Renal cortical epithelial cell (primary cell): ENCODE measurements around the gene PARD3. TPM values are rescaled to one million over a fixed set of nuclear protein-coding genes. Genes with fewer than 3 reads are reported as not detected.

ENCODE experiments used
- DNase-seq: peaks from one replicate; pipeline ENCODE4 v3.0.0-alpha.2; 2011; ENCODE audit warnings: low read depth
- total RNA-seq: library from RNA; depleted of rRNA; stranded (reverse); fragments of >200 nt; gene quantifications from 2 replicates; pipeline ENCODE4 v1.2.3, GENCODE V29; 2014

PARD3 gene
- total RNA-seq, 1 donor from 2014 or later = 154 TPM

GRCh38 chr10:34217524-34217923 lies 597.6 kb downstream of the PARD3 start:
- peak; percentile 53 for DNase-seq

- no peak for DNase-seq
These were observed 598.6 kb downstream of the PARD3 start for GRCh38 chr10:34216348-34216945.

DNA sequence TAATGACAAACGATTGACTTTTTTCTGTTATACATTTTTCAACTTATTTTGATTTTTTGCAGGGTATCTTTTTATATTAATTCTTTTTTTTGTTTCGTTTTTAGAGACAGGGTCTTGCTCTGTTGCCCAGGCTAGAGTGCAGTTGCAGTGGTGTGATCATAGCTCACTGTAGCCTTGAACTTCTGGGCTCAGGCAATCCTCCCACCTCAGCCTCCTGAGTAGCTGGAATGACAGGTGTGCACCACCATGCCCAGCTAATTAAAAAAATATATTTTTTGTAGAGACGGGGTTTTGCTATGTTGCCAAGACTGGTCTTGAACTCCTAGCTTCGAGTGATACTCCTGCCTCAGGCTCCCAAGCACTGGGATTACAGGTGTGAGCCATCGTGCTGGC lies 601.3 kb downstream of the PARD3 start:
- no peak for DNase-seq

DNA sequence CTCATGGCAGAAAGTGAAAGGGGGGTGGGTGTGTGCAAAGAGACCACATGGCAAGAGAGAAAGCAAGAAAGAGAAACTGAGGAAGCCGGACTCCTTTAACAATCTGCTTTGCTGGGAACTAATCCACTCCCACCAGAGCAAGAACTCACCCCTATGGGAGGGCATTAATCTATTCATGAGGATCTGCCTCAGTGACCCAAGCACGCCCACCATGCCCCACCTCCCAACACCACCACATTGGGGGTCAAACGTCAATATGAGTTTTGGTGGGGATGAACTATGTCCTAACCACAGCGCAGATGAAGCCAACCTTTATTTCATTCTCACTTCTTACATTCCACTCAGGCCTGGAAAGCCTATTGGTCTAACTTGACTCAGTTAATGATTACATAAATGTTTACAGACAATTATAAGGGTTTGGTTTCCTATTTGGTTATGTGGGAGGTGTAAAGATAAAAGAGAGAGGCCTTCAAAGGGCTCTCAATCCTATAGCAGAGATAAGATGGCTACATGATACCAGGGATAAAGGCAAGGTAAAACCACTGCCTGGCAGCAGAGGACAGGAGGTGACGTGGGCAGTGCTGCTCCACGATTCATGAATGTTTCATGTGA lies 601.8 kb downstream of the PARD3 start:
- peak; percentile 50 for DNase-seq

DNA sequence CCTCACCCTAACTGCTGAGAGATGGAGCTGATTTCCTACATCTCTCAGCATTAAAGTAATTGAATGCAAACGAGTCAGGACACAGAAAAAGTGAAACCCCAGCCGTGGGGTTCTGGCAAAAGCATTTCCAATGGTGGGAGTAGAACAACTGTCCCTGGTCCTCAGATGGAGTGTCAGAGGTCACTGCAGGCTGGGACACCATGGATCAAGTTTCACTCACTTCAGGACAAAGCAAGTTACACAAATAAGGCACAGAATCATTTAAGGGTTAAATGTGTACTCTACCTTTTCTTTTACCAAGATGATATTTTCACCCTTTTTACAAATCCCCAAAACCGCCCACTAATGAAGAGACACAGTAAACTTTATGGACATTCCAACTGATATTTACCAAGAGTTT lies 607.8 kb downstream of the PARD3 start:
- no peak for DNase-seq

GRCh38 chr10:34206935-34207268 lies 608.2 kb downstream of the PARD3 start:
- no peak for DNase-seq

DNA sequence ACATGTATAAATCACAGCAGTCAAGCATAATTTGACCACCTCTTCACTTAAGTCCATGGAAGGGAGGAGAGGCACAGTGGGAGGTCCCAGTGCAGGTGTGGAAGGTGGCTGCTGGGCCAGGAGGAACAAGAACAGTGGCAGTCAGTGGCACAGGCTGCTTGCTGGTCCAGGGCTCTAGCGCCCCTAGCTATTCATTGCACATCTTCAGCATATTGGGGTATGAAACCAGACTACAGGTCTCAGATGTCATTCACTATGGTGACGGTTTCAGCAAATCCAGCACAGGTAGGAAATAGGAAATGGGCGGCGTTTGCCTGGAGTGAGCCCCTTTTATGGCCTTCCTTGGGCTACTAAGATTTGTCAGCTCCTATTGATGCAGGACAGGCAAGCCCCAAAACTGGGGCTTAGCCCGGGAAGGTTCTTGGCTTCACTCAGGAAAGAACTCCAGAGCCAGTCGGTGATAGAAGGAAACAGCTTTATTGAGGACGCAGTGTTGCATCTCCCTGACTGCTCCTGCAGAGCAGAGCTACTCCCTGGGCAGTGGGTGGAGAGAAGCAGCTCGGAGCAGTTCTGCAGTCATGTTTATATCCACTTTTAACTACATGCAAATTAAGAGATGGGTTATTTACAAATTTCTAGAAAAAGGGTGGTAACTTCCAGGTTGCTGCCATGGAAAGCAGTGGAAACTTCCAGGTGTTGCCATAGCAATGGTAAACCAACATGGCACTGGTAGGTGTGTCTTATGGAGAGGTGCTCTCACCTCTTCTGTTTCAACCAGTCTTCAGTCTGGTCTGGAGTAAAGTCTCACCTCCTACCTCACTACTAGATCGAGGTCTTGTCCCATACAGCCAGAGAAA lies 608.8 kb downstream of the PARD3 start:
- no peak for DNase-seq

DNA sequence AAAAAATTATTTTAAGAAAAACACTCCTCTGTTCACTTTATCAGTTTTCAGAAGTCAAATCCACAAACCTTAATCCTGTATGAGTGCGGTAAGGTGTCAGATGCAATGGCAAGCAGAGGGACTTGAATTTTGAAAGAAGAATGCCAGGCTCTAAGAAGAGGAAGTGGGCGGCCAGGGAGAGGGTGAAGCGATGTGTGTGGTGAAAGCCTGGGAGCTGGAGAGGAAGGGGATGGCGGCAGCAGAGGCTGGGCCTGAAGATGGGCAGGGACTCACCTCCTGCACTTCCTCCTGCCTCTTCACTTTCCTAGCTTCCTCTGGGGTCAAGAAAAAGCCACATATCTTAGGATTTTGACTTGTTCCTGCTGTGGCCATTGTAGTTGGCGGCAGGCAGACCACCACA lies 609.6 kb downstream of the PARD3 start:
- no peak for DNase-seq

GRCh38 chr10:34203966-34204630 lies 611.0 kb downstream of the PARD3 start:
- no peak for DNase-seq

GRCh38 chr10:34200355-34200901 lies 614.7 kb downstream of the PARD3 start:
- DNase-seq = no peak

DNA sequence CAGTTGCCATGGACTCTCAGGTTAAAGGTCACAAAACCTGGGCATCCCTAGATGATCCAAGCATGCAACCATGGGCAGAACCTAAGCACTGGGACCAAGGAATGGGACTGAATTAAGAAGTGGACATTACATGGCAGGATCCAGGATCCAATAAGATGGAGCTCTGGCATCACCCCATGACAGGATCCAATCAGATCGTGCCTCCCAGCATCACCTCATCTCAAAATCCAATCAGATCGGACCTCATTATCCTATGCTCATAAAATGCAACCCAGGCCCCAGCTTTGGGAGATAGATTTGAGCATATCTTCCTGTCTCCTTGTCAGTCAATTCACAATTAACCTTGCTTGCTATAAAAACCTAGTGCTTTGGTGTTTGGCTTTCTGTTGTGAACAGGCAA lies 616.1 kb downstream of the PARD3 start:
- DNase-seq = peak; percentile 2

DNA sequence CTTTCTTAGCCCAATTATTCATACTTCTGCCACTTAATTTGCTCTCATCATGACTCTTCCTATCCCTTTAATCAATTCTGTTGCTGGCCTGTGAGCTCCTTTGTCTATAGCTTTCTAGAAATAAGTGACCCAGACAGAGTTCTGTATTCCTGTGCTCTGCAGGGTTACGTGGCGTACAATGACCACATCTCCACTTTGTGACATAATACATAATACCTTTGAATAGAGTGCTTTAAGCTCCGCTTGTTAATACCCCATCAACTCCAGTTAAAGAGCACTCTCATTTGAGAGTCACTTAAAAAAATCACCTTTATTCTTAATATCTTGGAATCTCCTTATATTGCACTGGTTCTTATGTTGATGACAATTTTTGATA lies 619.0 kb downstream of the PARD3 start:
- DNase-seq = no peak

DNA sequence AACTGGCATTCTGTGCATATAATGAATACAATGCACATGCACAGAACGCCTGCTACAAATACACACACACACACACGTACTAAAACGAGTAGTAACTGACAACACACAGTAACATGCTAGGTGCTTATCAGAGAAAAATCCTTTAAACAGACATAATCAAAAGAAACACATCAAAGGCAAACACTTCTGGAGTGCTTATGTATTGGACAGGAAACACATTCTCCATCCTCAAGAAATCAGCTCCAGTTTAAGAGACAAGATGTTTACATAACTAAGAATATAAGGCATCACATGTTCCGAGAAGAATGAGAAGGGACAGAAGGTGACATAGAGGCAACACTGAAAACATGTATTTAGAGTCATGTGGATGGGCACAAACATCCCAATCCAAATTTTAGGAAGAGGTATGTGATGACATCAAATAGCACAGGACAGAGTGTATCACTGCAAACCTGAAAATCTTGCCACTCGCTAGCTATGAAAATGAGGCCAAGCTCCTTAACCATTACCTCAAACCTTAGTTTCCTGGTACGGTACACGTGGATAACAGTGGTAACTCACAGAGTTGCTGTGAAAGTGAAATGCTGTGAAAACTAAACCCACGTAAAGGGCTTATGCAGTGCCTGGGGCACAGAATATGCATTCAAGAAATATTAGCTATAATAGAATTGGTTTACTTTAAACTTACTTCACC lies 619.6 kb downstream of the PARD3 start:
- no peak for DNase-seq

DNA sequence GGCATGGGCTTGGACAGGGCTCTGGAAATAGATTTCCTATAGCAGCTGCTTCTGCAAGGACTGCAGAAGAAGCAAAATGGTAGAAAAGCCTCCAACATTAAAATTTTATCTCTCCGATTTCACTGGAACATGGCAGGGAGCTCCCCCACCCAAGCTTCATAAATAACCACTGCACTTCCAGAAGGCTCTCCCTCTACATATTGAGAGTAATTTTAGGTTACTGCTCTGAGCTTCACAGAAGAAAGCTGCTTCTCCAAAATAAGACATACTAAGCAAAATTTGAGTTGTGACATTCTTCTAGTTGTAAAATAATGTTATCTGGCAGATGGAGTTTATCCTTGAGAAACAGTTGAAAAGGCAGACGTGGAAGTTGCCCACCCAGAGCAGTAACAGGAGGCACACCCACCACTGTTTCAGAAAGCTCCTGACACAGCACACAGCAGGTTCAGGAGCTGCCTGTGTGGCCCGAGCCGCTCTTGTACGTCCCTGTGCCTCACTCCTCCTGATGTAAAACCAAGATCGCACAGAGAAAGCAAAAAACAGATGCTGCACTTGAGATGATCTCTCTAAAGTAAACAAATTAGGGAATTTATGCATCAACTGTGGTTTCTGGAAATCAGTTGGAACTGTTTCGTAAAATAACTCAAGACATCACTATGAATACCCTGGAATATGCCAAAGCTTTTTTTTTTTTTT lies 621.0 kb downstream of the PARD3 start:
- no peak for DNase-seq

GRCh38 chr10:34192646-34193045 lies 622.5 kb downstream of the PARD3 start:
- DNase-seq = no peak

- DNase-seq = no peak
These were observed 623.7 kb downstream of the PARD3 start for GRCh38 chr10:34191406-34191805.

DNA sequence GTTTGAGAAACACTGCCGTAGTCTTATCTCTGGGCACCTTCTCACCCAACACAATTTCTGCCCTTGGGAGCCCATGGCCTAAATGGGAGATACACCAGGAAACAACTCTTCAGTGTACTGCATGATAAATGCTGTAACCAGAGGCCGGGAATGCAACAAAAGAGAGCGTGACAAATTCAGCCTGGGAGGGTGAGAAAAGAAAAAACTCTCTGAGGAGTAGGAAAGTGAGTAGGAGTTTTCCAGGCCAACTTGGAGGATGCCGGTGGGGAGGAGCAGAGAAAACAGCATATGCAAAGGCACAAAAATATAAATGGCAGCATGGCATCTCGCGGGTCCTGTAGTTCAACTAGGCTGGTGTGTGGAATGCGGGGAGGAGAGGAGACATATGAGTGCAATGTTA lies 624.5 kb downstream of the PARD3 start:
- DNase-seq = no peak

- no peak for DNase-seq
These were observed 625.3 kb downstream of the PARD3 start for GRCh38 chr10:34189830-34190229.

DNA sequence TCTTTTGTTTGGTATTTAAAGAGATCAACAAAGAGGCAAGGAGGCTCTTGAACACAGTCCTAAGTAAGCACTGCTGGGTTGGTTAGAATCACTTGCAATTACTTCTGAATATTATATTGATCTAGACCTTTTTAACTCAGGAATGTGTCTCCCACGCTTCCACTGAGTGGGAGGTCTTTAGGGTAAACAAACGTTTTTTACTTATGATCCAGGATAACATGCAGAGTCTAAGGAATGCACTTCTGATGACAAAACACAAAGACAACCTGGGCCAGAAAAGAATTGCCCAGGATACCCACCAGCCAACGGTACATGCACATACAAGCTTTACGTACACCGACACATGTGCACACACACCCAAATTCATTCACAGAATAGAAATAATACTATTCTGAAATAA lies 626.9 kb downstream of the PARD3 start:
- DNase-seq = no peak

DNA sequence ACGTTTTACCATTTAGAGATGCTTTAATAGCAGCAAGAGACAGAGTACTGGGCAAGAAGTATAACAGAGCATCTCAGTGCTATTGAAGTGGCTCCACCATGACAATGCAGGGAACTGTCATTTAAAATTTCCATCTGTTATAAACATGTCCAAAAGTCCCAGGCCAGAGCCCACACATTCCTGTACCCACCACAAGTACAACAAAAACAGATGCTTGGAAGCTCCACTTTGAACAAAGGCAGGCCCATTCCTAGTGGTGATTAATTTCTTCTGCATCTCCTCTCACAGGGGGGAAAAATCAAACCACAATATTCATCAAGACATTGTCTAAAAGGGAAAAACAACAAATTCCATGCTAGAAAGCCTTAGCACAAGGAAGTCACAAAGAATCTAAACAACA lies 627.9 kb downstream of the PARD3 start:
- DNase-seq = peak; percentile 36

GRCh38 chr10:34186745-34187144 lies 628.4 kb downstream of the PARD3 start:
- DNase-seq = no peak
